ENCODE results near the gene PRKCE. TPM values are rescaled to one million over a fixed set of nuclear protein-coding genes. Genes with fewer than 3 reads are reported as not detected.

PRKCE gene
- total and polyA plus RNA-seq, 2 experiments from 2014 or later: 0.94 to 1.2 TPM

GRCh38 chr2:45675263-45675812, 23.9 kb downstream of the PRKCE start (continued):
- TF ChIP-seq ETS1 (IDR thresholded peaks at IDR 0.05) (no peak), NANOG (IDR thresholded peaks at IDR 0.05; ENCODE audit: borderline replicate concordance) (no peak), EZH2phosphoT487 (IDR thresholded peaks at IDR 0.05; ENCODE audit: unreplicated experiment) (no peak), CREB1 (CRISPR knock-in tag; IDR thresholded peaks at IDR 0.05; ENCODE audit: low read depth) (no peak)
- TF ChIP-seq, protein P1, sequence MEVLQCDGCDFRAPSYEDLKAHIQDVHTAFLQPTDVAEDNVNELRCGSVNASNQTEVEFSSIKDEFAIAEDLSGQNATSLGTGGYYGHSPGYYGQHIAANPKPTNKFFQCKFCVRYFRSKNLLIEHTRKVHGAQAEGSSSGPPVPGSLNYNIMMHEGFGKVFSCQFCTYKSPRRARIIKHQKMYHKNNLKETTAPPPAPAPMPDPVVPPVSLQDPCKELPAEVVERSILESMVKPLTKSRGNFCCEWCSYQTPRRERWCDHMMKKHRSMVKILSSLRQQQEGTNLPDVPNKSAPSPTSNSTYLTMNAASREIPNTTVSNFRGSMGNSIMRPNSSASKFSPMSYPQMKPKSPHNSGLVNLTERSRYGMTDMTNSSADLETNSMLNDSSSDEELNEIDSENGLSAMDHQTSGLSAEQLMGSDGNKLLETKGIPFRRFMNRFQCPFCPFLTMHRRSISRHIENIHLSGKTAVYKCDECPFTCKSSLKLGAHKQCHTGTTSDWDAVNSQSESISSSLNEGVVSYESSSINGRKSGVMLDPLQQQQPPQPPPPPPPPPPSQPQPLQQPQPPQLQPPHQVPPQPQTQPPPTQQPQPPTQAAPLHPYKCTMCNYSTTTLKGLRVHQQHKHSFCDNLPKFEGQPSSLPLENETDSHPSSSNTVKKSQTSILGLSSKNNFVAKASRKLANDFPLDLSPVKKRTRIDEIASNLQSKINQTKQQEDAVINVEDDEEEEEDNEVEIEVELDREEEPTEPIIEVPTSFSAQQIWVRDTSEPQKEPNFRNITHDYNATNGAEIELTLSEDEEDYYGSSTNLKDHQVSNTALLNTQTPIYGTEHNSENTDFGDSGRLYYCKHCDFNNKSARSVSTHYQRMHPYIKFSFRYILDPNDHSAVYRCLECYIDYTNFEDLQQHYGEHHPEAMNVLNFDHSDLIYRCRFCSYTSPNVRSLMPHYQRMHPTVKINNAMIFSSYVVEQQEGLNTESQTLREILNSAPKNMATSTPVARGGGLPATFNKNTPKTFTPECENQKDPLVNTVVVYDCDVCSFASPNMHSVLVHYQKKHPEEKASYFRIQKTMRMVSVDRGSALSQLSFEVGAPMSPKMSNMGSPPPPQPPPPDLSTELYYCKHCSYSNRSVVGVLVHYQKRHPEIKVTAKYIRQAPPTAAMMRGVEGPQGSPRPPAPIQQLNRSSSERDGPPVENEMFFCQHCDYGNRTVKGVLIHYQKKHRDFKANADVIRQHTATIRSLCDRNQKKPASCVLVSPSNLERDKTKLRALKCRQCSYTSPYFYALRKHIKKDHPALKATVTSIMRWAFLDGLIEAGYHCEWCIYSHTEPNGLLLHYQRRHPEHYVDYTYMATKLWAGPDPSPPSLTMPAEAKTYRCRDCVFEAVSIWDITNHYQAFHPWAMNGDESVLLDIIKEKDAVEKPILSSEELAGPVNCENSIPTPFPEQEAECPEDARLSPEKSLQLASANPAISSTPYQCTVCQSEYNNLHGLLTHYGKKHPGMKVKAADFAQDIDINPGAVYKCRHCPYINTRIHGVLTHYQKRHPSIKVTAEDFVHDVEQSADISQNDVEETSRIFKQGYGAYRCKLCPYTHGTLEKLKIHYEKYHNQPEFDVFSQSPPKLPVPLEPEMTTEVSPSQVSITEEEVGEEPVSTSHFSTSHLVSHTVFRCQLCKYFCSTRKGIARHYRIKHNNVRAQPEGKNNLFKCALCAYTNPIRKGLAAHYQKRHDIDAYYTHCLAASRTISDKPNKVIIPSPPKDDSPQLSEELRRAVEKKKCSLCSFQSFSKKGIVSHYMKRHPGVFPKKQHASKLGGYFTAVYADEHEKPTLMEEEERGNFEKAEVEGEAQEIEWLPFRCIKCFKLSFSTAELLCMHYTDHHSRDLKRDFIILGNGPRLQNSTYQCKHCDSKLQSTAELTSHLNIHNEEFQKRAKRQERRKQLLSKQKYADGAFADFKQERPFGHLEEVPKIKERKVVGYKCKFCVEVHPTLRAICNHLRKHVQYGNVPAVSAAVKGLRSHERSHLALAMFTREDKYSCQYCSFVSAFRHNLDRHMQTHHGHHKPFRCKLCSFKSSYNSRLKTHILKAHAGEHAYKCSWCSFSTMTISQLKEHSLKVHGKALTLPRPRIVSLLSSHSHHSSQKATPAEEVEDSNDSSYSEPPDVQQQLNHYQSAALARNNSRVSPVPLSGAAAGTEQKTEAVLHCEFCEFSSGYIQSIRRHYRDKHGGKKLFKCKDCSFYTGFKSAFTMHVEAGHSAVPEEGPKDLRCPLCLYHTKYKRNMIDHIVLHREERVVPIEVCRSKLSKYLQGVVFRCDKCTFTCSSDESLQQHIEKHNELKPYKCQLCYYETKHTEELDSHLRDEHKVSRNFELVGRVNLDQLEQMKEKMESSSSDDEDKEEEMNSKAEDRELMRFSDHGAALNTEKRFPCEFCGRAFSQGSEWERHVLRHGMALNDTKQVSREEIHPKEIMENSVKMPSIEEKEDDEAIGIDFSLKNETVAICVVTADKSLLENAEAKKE (CRISPR knock-in tag; IDR thresholded peaks at IDR 0.05): no peak

- Histone ChIP-seq H3K4me3 (no peak overlapping the region), H3K4me1 (ENCODE audit: insufficient read depth) (no peaks in the 10 kb centered on the region), H3K36me3 (ENCODE audit: insufficient read depth) (no peaks in the 10 kb centered on the region), H3F3A (replicated peaks; ENCODE audit: low read depth) (no peaks in the 10 kb centered on the region), H3K79me2 (replicated peaks; ENCODE audit: insufficient read depth) (no peaks in the 10 kb centered on the region), H4K20me1 (replicated peaks; ENCODE audit: insufficient read depth) (no peaks in the 10 kb centered on the region), H2AFZ (no peak overlapping the region), H3K4me2 (no peak overlapping the region), H3K27ac (ENCODE audit: low read depth) (no peak overlapping the region), H3K27me3 (ENCODE audit: insufficient read depth) (no peaks in the 10 kb centered on the region), H3K9me2 (ENCODE audit: insufficient read depth) (peaks cover 9% of the 10 kb centered on the region; the same call in 1 of the 2 replicates)
- TF ChIP-seq, protein P1 (CRISPR knock-in tag; IDR thresholded peaks at IDR 0.05): no peak
- TF ChIP-seq ETS1 (IDR thresholded peaks at IDR 0.05) (no peak), POLR2AphosphoS5 (IDR thresholded peaks at IDR 0.05; ENCODE audit: low read depth) (no peak), NANOG (IDR thresholded peaks at IDR 0.05; ENCODE audit: borderline replicate concordance) (no peak)
- Mint-ChIP-seq H3K4me3 (no peak overlapping the region), H3K27me3 (ENCODE audit: insufficient read depth, low read depth, poor library complexity) (no peaks in the 10 kb centered on the region), H3K9me3 (no peaks in the 10 kb centered on the region), H3K4me1 (peaks cover 12% of the 10 kb centered on the region), H3K27ac (no peak overlapping the region), H3K36me3 (ENCODE audit: low read depth) (no peaks in the 10 kb centered on the region)
- no peak for ATAC-seq
- DNase-seq (ENCODE audit: low spot score): no peak
Observed at GRCh38 chr2:45676088-45676487, 24.6 kb downstream of the PRKCE start.
